ENCODE results near the gene PKD1.

- TF ChIP-seq SPI1 (IDR thresholded peaks at IDR 0.05; ENCODE audit: low read depth, low read length) (no peak), POLR2A (IDR thresholded peaks at IDR 0.05; ENCODE audit: low read depth, low read length) (no peak), POLR2AphosphoS5 (IDR thresholded peaks at IDR 0.05; ENCODE audit: low read depth, low read length) (no peak), TAF1 (IDR thresholded peaks at IDR 0.05; ENCODE audit: low read depth, low read length) (no peak), PAX5 (IDR thresholded peaks at IDR 0.05; ENCODE audit: insufficient read depth, low read length, severe bottlenecking) (no peak)
These were observed 8.3 kb upstream of the PKD1 start for GRCh38 chr16:2143878-2144485.

Measured in GM12891 (cell line).